Ovary (tissue), 3 donors: ENCODE data around the gene CDHR1.

Experiments
- CTCF ChIP-seq, 3 donors: fragments of 450-650 bp in 2 of 3; fragments of 200-600 bp in 1 of 3; IDR thresholded peaks; one replicate each; pipeline versions ENCODE4 v1.5.1 to v1.8.0; 2016 to 2022; ENCODE audit warnings: antibody characterized with exemption in 3 of 3, mild to moderate bottlenecking in 1 of 3
- EP300 ChIP-seq: sonication (generic); formaldehyde crosslinking; IDR thresholded peaks from one replicate; pipeline ENCODE4 v1.6.1; 2017; ENCODE audit warnings: antibody characterized with exemption
- POLR2A ChIP-seq: fragments of 450-650 bp; IDR thresholded peaks from one replicate; pipeline ENCODE4 v1.6.1; 2017; ENCODE audit warnings: antibody characterized with exemption, mild to moderate bottlenecking, moderate library complexity
- donor health status: DM: no; HTN: no; CAD: no.

GRCh38 chr10:84175436-84175835, 18.9 kb upstream of the CDHR1 start:
- TF ChIP-seq POLR2A (no peak), CTCF (IDR thresholded peaks at IDR 0.05) (no peak), EP300 (no peak)
